ENCODE results near the gene TDRD9. TPM values are rescaled to one million over a fixed set of nuclear protein-coding genes. Genes with fewer than 3 reads are reported as not detected.

The TDRD9 gene
- total RNA-seq, 6 experiments from 2014 or later = 0.31 to 0.86 (median 0.43) TPM; not detected in 1

DNA sequence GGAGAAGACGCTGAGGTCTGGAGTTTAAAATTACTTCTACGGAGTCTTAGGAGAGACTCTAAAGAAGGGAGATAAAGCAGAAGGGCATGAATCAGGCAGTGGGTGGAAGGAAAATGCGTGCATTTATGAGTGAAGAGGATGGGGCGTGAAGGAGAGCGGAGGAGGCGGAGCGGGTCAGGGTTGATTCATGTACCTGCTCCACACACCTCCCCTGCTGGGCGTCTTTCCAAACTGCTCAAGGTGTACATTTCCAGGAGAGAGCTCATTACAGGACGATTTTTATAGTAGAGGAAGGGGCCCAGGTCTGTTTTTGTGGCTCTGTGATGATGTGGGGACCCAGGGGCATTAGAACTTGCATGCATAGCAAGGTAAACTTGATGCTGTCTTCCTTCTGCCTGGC lies 92.2 kb downstream of the TDRD9 start:
- Histone ChIP-seq H3K4me1 (no peaks in the 10 kb centered on the region), H3K9me3 (no peaks in the 10 kb centered on the region), H3K36me3 (no peaks in the 10 kb centered on the region), H3K27me3 (no peaks in the 10 kb centered on the region), H3K4me3 (no peak overlapping the region), H3K27ac (no peak overlapping the region)
- WGBS (ENCODE audit: insufficient coverage, low coverage, low lambda C conversion rate, missing lambda C conversion rate) = 85% methylated on average over 8 of the region's 9 CpGs
- TF ChIP-seq POLR2A (IDR thresholded peaks at IDR 0.05) = no peak
- TF ChIP-seq, protein P1, sequence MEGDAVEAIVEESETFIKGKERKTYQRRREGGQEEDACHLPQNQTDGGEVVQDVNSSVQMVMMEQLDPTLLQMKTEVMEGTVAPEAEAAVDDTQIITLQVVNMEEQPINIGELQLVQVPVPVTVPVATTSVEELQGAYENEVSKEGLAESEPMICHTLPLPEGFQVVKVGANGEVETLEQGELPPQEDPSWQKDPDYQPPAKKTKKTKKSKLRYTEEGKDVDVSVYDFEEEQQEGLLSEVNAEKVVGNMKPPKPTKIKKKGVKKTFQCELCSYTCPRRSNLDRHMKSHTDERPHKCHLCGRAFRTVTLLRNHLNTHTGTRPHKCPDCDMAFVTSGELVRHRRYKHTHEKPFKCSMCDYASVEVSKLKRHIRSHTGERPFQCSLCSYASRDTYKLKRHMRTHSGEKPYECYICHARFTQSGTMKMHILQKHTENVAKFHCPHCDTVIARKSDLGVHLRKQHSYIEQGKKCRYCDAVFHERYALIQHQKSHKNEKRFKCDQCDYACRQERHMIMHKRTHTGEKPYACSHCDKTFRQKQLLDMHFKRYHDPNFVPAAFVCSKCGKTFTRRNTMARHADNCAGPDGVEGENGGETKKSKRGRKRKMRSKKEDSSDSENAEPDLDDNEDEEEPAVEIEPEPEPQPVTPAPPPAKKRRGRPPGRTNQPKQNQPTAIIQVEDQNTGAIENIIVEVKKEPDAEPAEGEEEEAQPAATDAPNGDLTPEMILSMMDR (IDR thresholded peaks at IDR 0.05) = no peak
- intact Hi-C loops (cut with DNase I) = no loop called here
- DNase-seq (no peak), ATAC-seq (no peak)

DNA sequence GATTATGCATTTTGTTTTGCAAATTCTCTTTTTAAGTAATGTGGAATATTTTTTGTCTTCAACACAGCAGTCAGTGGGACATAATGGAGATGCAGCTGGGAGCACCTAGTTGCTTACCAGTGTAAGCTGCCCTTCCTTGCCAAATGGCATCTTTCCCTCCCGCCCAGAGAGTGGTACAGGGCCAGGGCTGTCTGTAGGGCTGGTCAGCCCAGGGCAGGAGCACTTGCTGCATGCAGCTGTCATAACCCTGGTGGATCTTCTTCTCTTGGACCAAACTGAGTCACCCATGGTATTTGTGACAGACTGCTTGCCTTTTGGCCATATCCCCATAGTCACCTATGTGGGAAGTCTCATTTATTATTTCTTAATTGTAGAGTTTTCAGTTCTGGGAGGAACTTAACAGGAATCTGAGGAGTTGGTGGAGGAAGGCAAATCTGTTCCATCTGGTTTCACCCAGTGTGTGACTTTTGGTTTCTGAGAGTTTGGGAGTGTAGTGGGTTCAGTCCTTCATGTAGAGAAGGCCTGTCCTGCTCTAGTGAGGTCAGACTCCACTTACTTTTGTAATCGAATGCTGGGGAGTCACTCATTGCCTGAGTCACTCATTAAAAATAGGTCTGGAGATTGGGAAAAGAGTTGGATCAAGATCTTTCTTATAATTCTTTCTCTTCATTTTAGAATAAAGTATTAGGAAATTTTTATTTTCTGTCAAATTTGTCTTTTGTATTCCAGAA lies 95.2 kb downstream of the TDRD9 start:
- 29% methylated on average over 1 of the region's 2 CpGs for WGBS (ENCODE audit: insufficient coverage, low coverage, low lambda C conversion rate, missing lambda C conversion rate)
- no peak for ATAC-seq

DNA sequence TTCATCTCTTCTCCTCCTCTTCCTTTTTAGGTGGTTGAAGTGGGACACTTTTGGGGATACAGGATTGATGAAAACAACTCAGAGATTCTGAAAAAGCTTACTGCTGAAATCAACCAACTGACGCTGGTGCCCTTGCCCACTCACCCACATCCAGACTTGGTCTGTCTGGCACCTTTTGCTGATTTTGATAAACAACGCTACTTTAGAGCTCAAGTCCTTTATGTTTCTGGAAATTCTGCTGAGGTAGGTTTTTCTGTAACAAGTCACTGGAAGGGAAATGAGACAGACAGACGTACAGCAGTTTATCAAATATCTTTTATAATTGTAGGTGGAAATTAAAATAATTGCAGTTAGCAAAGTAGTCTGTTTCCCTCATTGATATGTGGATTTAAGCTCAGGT lies 97.3 kb downstream of the TDRD9 start:
- H3K27me3 ChIP-seq = no peaks in the 10 kb centered on the region
- ATAC-seq (no peak), DNase-seq (no peak)
- TF ChIP-seq, protein P1 (IDR thresholded peaks at IDR 0.05) = no peak
- TF ChIP-seq POLR2A (IDR thresholded peaks at IDR 0.05) = no peak
- no peak overlapping the region for H3K27ac ChIP-seq
- 61% methylated on average over 3 of the region's 3 CpGs for WGBS (ENCODE audit: insufficient coverage, low coverage, low lambda C conversion rate, missing lambda C conversion rate)
- intact Hi-C loops (cut with DNase I) = no loop called here
- H3K9me3 ChIP-seq = no peaks in the 10 kb centered on the region
- H3K4me3 ChIP-seq = no peak overlapping the region
- no peaks in the 10 kb centered on the region for H3K36me3 ChIP-seq
- no peaks in the 10 kb centered on the region for H3K4me1 ChIP-seq

More for the DNA sequence above, 95.2 kb downstream of the TDRD9 start:
- no peaks in the 10 kb centered on the region for H3K27me3 ChIP-seq
- no peaks in the 10 kb centered on the region for H3K4me1 ChIP-seq
- H3K27ac ChIP-seq = no peak overlapping the region
- H3K9me3 ChIP-seq = no peaks in the 10 kb centered on the region
- no peak for DNase-seq
- TF ChIP-seq POLR2A (IDR thresholded peaks at IDR 0.05) = no peak
- TF ChIP-seq, protein P1 (IDR thresholded peaks at IDR 0.05) = no peak
- no peaks in the 10 kb centered on the region for H3K36me3 ChIP-seq
- intact Hi-C loops (cut with DNase I) = no loop called here
- no peak overlapping the region for H3K4me3 ChIP-seq

DNA sequence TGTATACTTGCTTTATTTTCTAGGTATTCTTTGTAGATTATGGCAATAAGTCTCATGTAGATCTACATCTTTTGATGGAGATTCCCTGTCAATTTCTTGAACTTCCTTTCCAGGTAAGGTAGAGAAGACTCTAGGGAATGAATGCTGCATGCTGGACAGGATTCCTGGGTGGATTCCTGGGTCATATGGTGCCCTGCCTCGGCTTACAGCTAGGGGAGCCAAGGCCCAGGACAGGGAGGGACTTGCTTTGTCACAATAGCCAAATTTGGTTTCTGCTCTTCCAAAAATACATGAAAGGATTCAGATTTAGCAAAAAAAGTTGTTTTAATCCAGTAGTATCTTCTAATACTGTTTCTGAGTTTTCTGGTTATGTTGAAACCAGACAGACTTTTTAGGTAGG lies 97.8 kb downstream of the TDRD9 start:
- no peaks in the 10 kb centered on the region for H3K36me3 ChIP-seq
- no peaks in the 10 kb centered on the region for H3K4me1 ChIP-seq
- intact Hi-C loops (cut with DNase I) = no loop called here
- no peak for ATAC-seq
- TF ChIP-seq, protein P1 (IDR thresholded peaks at IDR 0.05) = no peak
- TF ChIP-seq POLR2A (IDR thresholded peaks at IDR 0.05) = no peak
- no peak overlapping the region for H3K27ac ChIP-seq
- WGBS (ENCODE audit: insufficient coverage, low coverage, low lambda C conversion rate, missing lambda C conversion rate) = 60% methylated on average over 1 of the region's 1 CpG
- no peaks in the 10 kb centered on the region for H3K27me3 ChIP-seq
- no peaks in the 10 kb centered on the region for H3K9me3 ChIP-seq
- no peak overlapping the region for H3K4me3 ChIP-seq
- no peak for DNase-seq
